ENCODE data around the gene TBX21. TPM values are rescaled to one million over a fixed set of nuclear protein-coding genes. Genes with fewer than 3 reads are reported as not detected.

TBX21 gene
- total and polyA plus RNA-seq, 10 of the 15 experiments (the other 5 are each of a cell fraction or from before 2014, with no cell fraction given), result 0.63 to 9.6 (median 5.0) TPM

DNA sequence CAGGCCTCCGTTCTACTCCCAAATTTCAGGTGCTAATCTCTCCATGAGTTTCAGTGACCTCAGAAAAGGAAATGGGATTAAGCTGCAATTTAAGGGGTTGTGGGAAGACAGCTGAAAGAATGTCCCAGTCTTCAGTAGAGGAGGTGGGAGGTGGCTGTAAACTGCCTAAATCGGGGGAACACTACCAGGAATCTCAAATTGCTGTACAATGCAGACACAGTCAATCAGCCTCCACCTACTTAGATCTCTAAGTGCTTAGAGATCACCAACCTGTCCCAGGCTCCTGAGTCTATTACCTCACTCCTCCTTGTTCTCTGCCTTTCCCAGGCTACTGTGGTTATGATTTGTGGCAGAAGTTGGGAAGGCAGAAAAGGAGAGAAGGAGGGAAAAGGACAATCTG is 8.3 kb upstream of the TBX21 start:
- Histone ChIP-seq H3K4me2 (ENCODE audit: control insufficient read depth, insufficient read depth) (no peak overlapping the region), H4K20me1 (ENCODE audit: control insufficient read depth, insufficient read depth) (no peaks in the 10 kb centered on the region), H3K79me2 (ENCODE audit: control insufficient read depth, insufficient read depth, low read length) (no peaks in the 10 kb centered on the region), H3K27me3 (replicated peaks in 1 of 2; ENCODE audit: control insufficient read depth in 2 of 2, insufficient read depth in 2 of 2, low read length in 1 of 2) (peaks cover 0 to 5% of the 10 kb centered on the region in 2 experiments; a peak in 2 of 4 replicates), H3K4me1 (ENCODE audit: control insufficient read depth, insufficient read depth, low read length) (peaks cover 26% of the 10 kb centered on the region), H3K36me3 (ENCODE audit: control insufficient read depth in 2 of 2, insufficient read depth in 2 of 2, low read length in 1 of 2) (no peaks in the 10 kb centered on the region), H2AFZ (ENCODE audit: control insufficient read depth, low read depth, low read length) (no peak overlapping the region), H3K9ac (ENCODE audit: control insufficient read depth, insufficient read depth, low read length) (no peak overlapping the region), H3K9me3 (replicated peaks; ENCODE audit: control insufficient read depth, insufficient read depth, low read length) (no peaks in the 10 kb centered on the region), H3K27ac (ENCODE audit: control insufficient read depth, insufficient read depth) (no peak overlapping the region), H3K4me3 (no peak overlapping the region)
- 25% methylated on average over 2 of the region's 2 CpGs for WGBS (ENCODE audit: insufficient coverage, insufficient replicate concordance, low lambda C conversion rate, missing lambda C conversion rate)
- DNase-seq (ENCODE audit: low read depth, low spot score) (no peak), FAIRE-seq (no peak), ATAC-seq (no peak)
- ChIA-PET RAD21 (ENCODE audit: unreplicated experiment) (interaction anchor here (0.5 to 0.9 kb wide), 2 partner anchors 27 to 330 kb away, joined by 3 to 4 read pairs; no protein-coding TSS in a partner anchor), CTCF (interaction anchor here (0.7 to 0.9 kb wide), 3 partner anchors 10 to 45 kb away, joined by 3 to 4 read pairs (median 3); no protein-coding TSS in a partner anchor), SMC1A (ENCODE audit: uncharacterized antibody, unreplicated experiment) (interaction anchor here (1.0 kb wide), 1 partner anchor 25 kb away, joined by 3 read pairs; no protein-coding TSS in a partner anchor), POLR2A (no interaction called here)
- BruUV-seq (replicated peaks), result no TSS peak
- intact Hi-C loops (cut with micrococcal nuclease; ENCODE audit: unreplicated experiment) (no loop called here), in situ Hi-C loops (cut with MboI) (no loop called here)
- TF ChIP-seq EP300 (IDR thresholded peaks at IDR 0.05; ENCODE audit: borderline replicate concordance in 1 of 2, control insufficient read depth in 1 of 2, low read depth in 2 of 2, low read length in 2 of 2) (no peak), SMARCA5 (IDR thresholded peaks at IDR 0.05) (no peak), PML (IDR thresholded peaks at IDR 0.05; ENCODE audit: low read length) (no peak), ETV6 (conservative IDR thresholded peaks at IDR 0.05 in 1 of 2, IDR thresholded peaks at IDR 0.05 in 1 of 2; ENCODE audit: borderline replicate concordance in 1 of 2, low read depth in 1 of 2) (no peak), STAT1 (conservative IDR thresholded peaks at IDR 0.05) (no peak), NRF1 (conservative IDR thresholded peaks at IDR 0.05; ENCODE audit: low read depth, low read length) (no peak), PAX5 (IDR thresholded peaks at IDR 0.05; ENCODE audit: borderline replicate concordance, low read depth, low read length) (no peak), ZNF622 (IDR thresholded peaks at IDR 0.05) (no peak), NFXL1 (IDR thresholded peaks at IDR 0.05; ENCODE audit: borderline replicate concordance) (no peak)
- TF ChIP-seq, protein P1, sequence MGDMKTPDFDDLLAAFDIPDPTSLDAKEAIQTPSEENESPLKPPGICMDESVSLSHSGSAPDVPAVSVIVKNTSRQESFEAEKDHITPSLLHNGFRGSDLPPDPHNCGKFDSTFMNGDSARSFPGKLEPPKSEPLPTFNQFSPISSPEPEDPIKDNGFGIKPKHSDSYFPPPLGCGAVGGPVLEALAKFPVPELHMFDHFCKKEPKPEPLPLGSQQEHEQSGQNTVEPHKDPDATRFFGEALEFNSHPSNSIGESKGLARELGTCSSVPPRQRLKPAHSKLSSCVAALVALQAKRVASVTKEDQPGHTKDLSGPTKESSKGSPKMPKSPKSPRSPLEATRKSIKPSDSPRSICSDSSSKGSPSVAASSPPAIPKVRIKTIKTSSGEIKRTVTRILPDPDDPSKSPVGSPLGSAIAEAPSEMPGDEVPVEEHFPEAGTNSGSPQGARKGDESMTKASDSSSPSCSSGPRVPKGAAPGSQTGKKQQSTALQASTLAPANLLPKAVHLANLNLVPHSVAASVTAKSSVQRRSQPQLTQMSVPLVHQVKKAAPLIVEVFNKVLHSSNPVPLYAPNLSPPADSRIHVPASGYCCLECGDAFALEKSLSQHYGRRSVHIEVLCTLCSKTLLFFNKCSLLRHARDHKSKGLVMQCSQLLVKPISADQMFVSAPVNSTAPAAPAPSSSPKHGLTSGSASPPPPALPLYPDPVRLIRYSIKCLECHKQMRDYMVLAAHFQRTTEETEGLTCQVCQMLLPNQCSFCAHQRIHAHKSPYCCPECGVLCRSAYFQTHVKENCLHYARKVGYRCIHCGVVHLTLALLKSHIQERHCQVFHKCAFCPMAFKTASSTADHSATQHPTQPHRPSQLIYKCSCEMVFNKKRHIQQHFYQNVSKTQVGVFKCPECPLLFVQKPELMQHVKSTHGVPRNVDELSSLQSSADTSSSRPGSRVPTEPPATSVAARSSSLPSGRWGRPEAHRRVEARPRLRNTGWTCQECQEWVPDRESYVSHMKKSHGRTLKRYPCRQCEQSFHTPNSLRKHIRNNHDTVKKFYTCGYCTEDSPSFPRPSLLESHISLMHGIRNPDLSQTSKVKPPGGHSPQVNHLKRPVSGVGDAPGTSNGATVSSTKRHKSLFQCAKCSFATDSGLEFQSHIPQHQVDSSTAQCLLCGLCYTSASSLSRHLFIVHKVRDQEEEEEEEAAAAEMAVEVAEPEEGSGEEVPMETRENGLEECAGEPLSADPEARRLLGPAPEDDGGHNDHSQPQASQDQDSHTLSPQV (IDR thresholded peaks at IDR 0.05), result no peak
- TF ChIP-seq, protein P2, sequence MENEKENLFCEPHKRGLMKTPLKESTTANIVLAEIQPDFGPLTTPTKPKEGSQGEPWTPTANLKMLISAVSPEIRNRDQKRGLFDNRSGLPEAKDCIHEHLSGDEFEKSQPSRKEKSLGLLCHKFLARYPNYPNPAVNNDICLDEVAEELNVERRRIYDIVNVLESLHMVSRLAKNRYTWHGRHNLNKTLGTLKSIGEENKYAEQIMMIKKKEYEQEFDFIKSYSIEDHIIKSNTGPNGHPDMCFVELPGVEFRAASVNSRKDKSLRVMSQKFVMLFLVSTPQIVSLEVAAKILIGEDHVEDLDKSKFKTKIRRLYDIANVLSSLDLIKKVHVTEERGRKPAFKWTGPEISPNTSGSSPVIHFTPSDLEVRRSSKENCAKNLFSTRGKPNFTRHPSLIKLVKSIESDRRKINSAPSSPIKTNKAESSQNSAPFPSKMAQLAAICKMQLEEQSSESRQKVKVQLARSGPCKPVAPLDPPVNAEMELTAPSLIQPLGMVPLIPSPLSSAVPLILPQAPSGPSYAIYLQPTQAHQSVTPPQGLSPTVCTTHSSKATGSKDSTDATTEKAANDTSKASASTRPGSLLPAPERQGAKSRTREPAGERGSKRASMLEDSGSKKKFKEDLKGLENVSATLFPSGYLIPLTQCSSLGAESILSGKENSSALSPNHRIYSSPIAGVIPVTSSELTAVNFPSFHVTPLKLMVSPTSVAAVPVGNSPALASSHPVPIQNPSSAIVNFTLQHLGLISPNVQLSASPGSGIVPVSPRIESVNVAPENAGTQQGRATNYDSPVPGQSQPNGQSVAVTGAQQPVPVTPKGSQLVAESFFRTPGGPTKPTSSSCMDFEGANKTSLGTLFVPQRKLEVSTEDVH (IDR thresholded peaks at IDR 0.05; ENCODE audit: low read depth, partially characterized antibody), result no peak
- TF ChIP-seq, protein P3, sequence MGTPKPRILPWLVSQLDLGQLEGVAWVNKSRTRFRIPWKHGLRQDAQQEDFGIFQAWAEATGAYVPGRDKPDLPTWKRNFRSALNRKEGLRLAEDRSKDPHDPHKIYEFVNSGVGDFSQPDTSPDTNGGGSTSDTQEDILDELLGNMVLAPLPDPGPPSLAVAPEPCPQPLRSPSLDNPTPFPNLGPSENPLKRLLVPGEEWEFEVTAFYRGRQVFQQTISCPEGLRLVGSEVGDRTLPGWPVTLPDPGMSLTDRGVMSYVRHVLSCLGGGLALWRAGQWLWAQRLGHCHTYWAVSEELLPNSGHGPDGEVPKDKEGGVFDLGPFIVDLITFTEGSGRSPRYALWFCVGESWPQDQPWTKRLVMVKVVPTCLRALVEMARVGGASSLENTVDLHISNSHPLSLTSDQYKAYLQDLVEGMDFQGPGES (IDR thresholded peaks at IDR 0.05), result no peak

Data from GM12878 (cell line).